H1 (cell line): ENCODE results near the gene B9D2. TPM values are rescaled to one million over a fixed set of nuclear protein-coding genes. Genes with fewer than 3 reads are reported as not detected.

ENCODE experiments used
- CTCF ChIA-PET: fragments of 300-600 bp; sonication (Branson Sonifier 250); formaldehyde crosslinking; loops from one replicate; lab custom pipeline; 2021; ENCODE audit not compliant: partially characterized antibody; lab: Charles Lee
- POLR2A ChIA-PET: fragments of 300-600 bp; sonication (Branson Sonifier 250); formaldehyde crosslinking; loops from one replicate; lab custom pipeline; 2021; ENCODE audit warnings: inconsistent platforms; ENCODE audit not compliant: partially characterized antibody; lab: Charles Lee
- DNase-seq, 2 experiments: peaks; one replicate each; pipeline versions ENCODE4 v3.0.0 to v3.0.0-alpha.2; 2010 to 2022; ENCODE audit warnings: low spot score in 2 of 2, low read depth in 1 of 2, mixed read lengths in 1 of 2
- FAIRE-seq: peaks from 2 replicates; lab custom pipeline; 2011; peaks lifted over from hg19 to GRCh38; lab: Jason Lieb, UNC
- H2AFZ ChIP-seq: 2 replicates; pipeline ENCODE4 v1.8.1; 2012; ENCODE audit warnings: low read length, inconsistent platforms
- H2AK5ac ChIP-seq: 2 replicates; pipeline ENCODE4 v1.6.1; 2013; ENCODE audit warnings: low read depth, low read length
- H2BK120ac ChIP-seq: replicated peaks from 2 replicates; pipeline ENCODE3; 2013; ENCODE audit warnings: low read depth, low read length, inconsistent platforms
- H2BK12ac ChIP-seq: 2 replicates; pipeline ENCODE4 v1.6.1; 2013; ENCODE audit warnings: low read depth, low read length
- H2BK15ac ChIP-seq: 2 replicates; pipeline ENCODE4 v1.6.1; 2013; ENCODE audit warnings: low read length
- H2BK20ac ChIP-seq: 2 replicates; pipeline ENCODE4 v1.6.1; 2013; ENCODE audit warnings: low read length
- H2BK5ac ChIP-seq: 2 replicates; pipeline ENCODE4 v1.6.1; 2013; ENCODE audit warnings: low read depth, low read length
- H3K14ac ChIP-seq: 2 replicates; pipeline ENCODE4 v1.6.1; 2013; ENCODE audit warnings: inconsistent platforms; ENCODE audit not compliant: insufficient read length
- H3K18ac ChIP-seq: 2 replicates; pipeline ENCODE4 v1.6.1; 2013; ENCODE audit warnings: low read length; ENCODE audit errors: extremely low read depth
- H3K23ac ChIP-seq: 2 replicates; pipeline ENCODE4 v1.6.1; 2013; ENCODE audit warnings: inconsistent platforms; ENCODE audit not compliant: insufficient read length
- H3K23me2 ChIP-seq: 2 replicates; pipeline ENCODE4 v1.6.1; 2013; ENCODE audit warnings: low read depth, low read length
- H3K27ac ChIP-seq: 2 replicates; pipeline ENCODE4 v1.6.1; 2011; ENCODE audit warnings: low read depth, low read length, inconsistent platforms
- H3K27me3 ChIP-seq, 4 experiments: replicated peaks in 1 of 4; 1 replicate in 1 of 4; 2 replicates in 3 of 4; pipeline versions ENCODE4 v1.6.1 to v1.8.1; 2011 to 2013; ENCODE audit warnings: low read length in 3 of 4, mild to moderate bottlenecking in 3 of 4, inconsistent platforms in 2 of 4, mixed read lengths in 2 of 4, moderate library complexity in 1 of 4; ENCODE audit not compliant: control insufficient read depth in 3 of 4, insufficient read depth in 3 of 4; ENCODE audit errors: extremely low read depth in 1 of 4
- H3K36me3 ChIP-seq, 4 experiments: 2 replicates each; pipeline versions ENCODE4 v1.6.1 to v1.8.1; 2011 to 2013; ENCODE audit warnings: mild to moderate bottlenecking in 4 of 4, low read length in 3 of 4, moderate library complexity in 2 of 4, control low read depth in 1 of 4, inconsistent platforms in 1 of 4; ENCODE audit not compliant: insufficient read depth in 4 of 4, control insufficient read depth in 2 of 4
- H3K4ac ChIP-seq: replicated peaks from 2 replicates; pipeline ENCODE3; 2013; ENCODE audit warnings: low read length, low read depth, mixed read lengths, inconsistent platforms; ENCODE audit not compliant: insufficient read length
- H3K4me1 ChIP-seq, 4 experiments: replicated peaks in 1 of 4; 1 replicate in 1 of 4; 2 replicates in 3 of 4; pipeline versions ENCODE4 v1.6.1 to v1.8.1; 2011 to 2013; ENCODE audit warnings: low read length in 3 of 4, inconsistent platforms in 2 of 4, mixed read lengths in 1 of 4; ENCODE audit not compliant: insufficient read depth in 4 of 4, control insufficient read depth in 3 of 4
- H3K4me2 ChIP-seq, 2 experiments: 2 replicates each; pipeline versions ENCODE4 v1.6.1 to v1.8.1; 2011 to 2013; ENCODE audit warnings: low read depth in 2 of 2, low read length in 2 of 2, control low read depth in 1 of 2, inconsistent platforms in 1 of 2, mild to moderate bottlenecking in 1 of 2; ENCODE audit not compliant: insufficient read depth in 1 of 2
- H3K4me3 ChIP-seq, 4 experiments: fragments of 200-600, 300-600 bp in 1 of 4; sonication (generic), shearing (Covaris generic), sonication (Bioruptor Twin) in 1 of 4; 2 replicates each; pipeline versions ENCODE4 v1.5.1 to v1.8.1; 2011 to 2016; ENCODE audit warnings: low read length in 4 of 4, low read depth in 3 of 4, control low read depth in 2 of 4, inconsistent platforms in 2 of 4, mild to moderate bottlenecking in 2 of 4, mixed read lengths in 1 of 4, moderate library complexity in 1 of 4; ENCODE audit not compliant: insufficient read depth in 2 of 4; ENCODE audit errors: extremely low read depth in 1 of 4
- H3K56ac ChIP-seq: replicated peaks from 2 replicates; pipeline ENCODE3; 2013; ENCODE audit warnings: low read depth, mild to moderate bottlenecking, mixed read lengths, low read length, inconsistent platforms; ENCODE audit not compliant: insufficient read length
- H3K79me1 ChIP-seq: 2 replicates; pipeline ENCODE4 v1.6.1; 2013; ENCODE audit warnings: low read depth, low read length, control low read depth
- H3K79me2 ChIP-seq, 2 experiments: 2 replicates each; pipeline versions ENCODE4 v1.6.1 to v1.8.1; 2012 to 2013; ENCODE audit warnings: low read length in 2 of 2, mild to moderate bottlenecking in 2 of 2, inconsistent platforms in 1 of 2; ENCODE audit not compliant: insufficient read depth in 2 of 2, control insufficient read depth in 1 of 2
- H3K9ac ChIP-seq, 4 experiments: replicated peaks in 1 of 4; 1 replicate in 1 of 4; 2 replicates in 3 of 4; pipeline versions ENCODE4 v1.6.1 to v1.8.1; 2011 to 2013; ENCODE audit warnings: low read depth in 3 of 4, low read length in 3 of 4, control low read depth in 2 of 4, mild to moderate bottlenecking in 2 of 4, moderate library complexity in 2 of 4, inconsistent platforms in 1 of 4; ENCODE audit errors: extremely low read depth in 1 of 4
- H3K9me3 ChIP-seq, 2 experiments: 2 replicates each; pipeline versions ENCODE4 v1.6.1 to v1.8.1; 2012 to 2013; ENCODE audit warnings: mild to moderate bottlenecking in 2 of 2, moderate library complexity in 2 of 2, control low read depth in 1 of 2, inconsistent platforms in 1 of 2, low read depth in 1 of 2, low read length in 1 of 2, mixed read lengths in 1 of 2; ENCODE audit not compliant: insufficient read depth in 2 of 2
- H4K20me1 ChIP-seq, 2 experiments: replicated peaks in 1 of 2; 2 replicates each; pipeline versions ENCODE3 to v1.8.1; 2011 to 2013; ENCODE audit warnings: inconsistent platforms in 2 of 2, low read length in 2 of 2, mild to moderate bottlenecking in 1 of 2; ENCODE audit not compliant: insufficient read depth in 2 of 2, control insufficient read depth in 1 of 2
- H4K5ac ChIP-seq: 2 replicates; pipeline ENCODE4 v1.6.1; 2013; ENCODE audit warnings: low read length, low read depth, mixed read lengths, inconsistent platforms; ENCODE audit not compliant: insufficient read length
- H4K8ac ChIP-seq: 2 replicates; pipeline ENCODE4 v1.8.0; 2013; ENCODE audit warnings: mild to moderate bottlenecking, moderate library complexity, low read length, inconsistent platforms; ENCODE audit not compliant: insufficient read depth; ENCODE audit errors: extremely low read depth
- H4K91ac ChIP-seq: replicated peaks from 2 replicates; pipeline ENCODE3; 2013; ENCODE audit warnings: low read length, mixed read lengths, inconsistent platforms; ENCODE audit not compliant: insufficient read length
- CHD2 ChIP-seq: IDR thresholded peaks from 2 replicates; pipeline ENCODE4 v1.6.1; 2012; ENCODE audit warnings: low read length, improper control_type of control experiment
- CTCF ChIP-seq, 3 experiments: IDR thresholded peaks; 1 replicate in 2 of 3; 2 replicates in 1 of 3; pipeline versions ENCODE4 v1.5.1 to v1.6.1; 2011; ENCODE audit warnings: low read length in 3 of 3, mild to moderate bottlenecking in 3 of 3, inconsistent platforms in 2 of 3, low read depth in 1 of 3, moderate library complexity in 1 of 3; ENCODE audit not compliant: insufficient read depth in 1 of 3; ENCODE audit errors: control extremely low read depth in 1 of 3
- EP300 ChIP-seq, 2 experiments: IDR thresholded peaks; 1 replicate in 1 of 2; 2 replicates in 1 of 2; pipeline ENCODE4 v1.6.1; 2011 to 2012; ENCODE audit warnings: low read depth in 2 of 2, low read length in 2 of 2, mild to moderate bottlenecking in 2 of 2, borderline replicate concordance in 1 of 2, inconsistent platforms in 1 of 2, moderate library complexity in 1 of 2
- RBBP5 ChIP-seq: IDR thresholded peaks from 2 replicates; pipeline ENCODE4 v1.7.1; 2012; ENCODE audit warnings: low read depth, mild to moderate bottlenecking, inconsistent platforms, low read length, moderate library complexity, borderline replicate concordance
- SIX5 ChIP-seq: IDR thresholded peaks from 2 replicates; pipeline ENCODE4 v1.6.1; 2011; ENCODE audit warnings: mild to moderate bottlenecking, low read depth, low read length
- WGBS, 2 experiments: shearing (Covaris generic) in 1 of 2; methylation state at CpG; one replicate each; pipeline versions ENCODE4 v1.1.6 to v1.1.7; 2013 to 2015; ENCODE audit warnings: low lambda C conversion rate in 2 of 2, mixed read lengths in 2 of 2, inconsistent platforms in 1 of 2, low coverage in 1 of 2, missing lambda C conversion rate in 1 of 2; ENCODE audit not compliant: insufficient replicate concordance in 2 of 2, insufficient coverage in 1 of 2, insufficient read length in 1 of 2; ENCODE audit errors: extremely low coverage in 1 of 2, missing lambda C conversion rate in 1 of 2; 5-methylcytosine and 5-hydroxymethylcytosine counted together
- polyA plus RNA-seq, 7 experiments: library from polyadenylated mRNA; depleted of rRNA in 3 of 7; stranded (reverse) in 5 of 7; unstranded in 2 of 7; fragments of >200 nt in 5 of 7; fragments of 200-250 nt in 2 of 7; gene quantifications; 1 replicate in 5 of 7; 2 replicates in 1 of 7; 4 replicates in 1 of 7; pipeline versions ENCODE4 v1.2.1 to v1.2.3, GENCODE V29; 2011 to 2013; ENCODE audit warnings: missing spikeins in 2 of 7, mixed read lengths in 2 of 7
- total RNA-seq: library from RNA; stranded (reverse); fragmentation: NEBNext Ultra II Directional; extraction: Animal tissue kit (Norgen Biotek cat#: 25700); gene quantifications from 2 replicates; pipeline ENCODE4 v1.2.1, GENCODE V29; 2021

B9D2 gene
- total and polyA plus RNA-seq, 2 of the 8 experiments (the other 6 are each of a cell fraction or from before 2014, with no cell fraction given), result 4.9 to 6.3 TPM

GRCh38 chr19:41322451-41322850 is 41.5 kb downstream of the B9D2 start:
- H4K8ac ChIP-seq, result no peak overlapping the region
- no peak for TF ChIP-seq CHD2
- no peak for TF ChIP-seq SIX5
- no peak for TF ChIP-seq RBBP5
- TF ChIP-seq EP300 (IDR thresholded peaks at IDR 0.05; ENCODE audit: borderline replicate concordance in 1 of 2, low read depth in 2 of 2, low read length in 2 of 2), result no peak
- no peak for TF ChIP-seq CTCF (IDR thresholded peaks at IDR 0.05; ENCODE audit: control extremely low read depth in 1 of 3, insufficient read depth in 1 of 3, low read depth in 1 of 3, low read length in 3 of 3)
- ChIA-PET POLR2A (interaction anchor here (0.5 to 12.6 kb wide), 7 partner anchors 14 to 143 kb away, joined by 3 to 137 read pairs (median 4); partner anchors contain the start of gene CCDC97), CTCF (interaction anchor here (0.6 to 2.5 kb wide), 18 partner anchors 9 to 104 kb away, joined by 3 to 15 read pairs (median 4); partner anchors contain the start of genes AXL, B9D2 and TGFB1)
- H3K14ac ChIP-seq, result no peak overlapping the region
- H3K18ac ChIP-seq, result no peak overlapping the region
- H3K36me3 ChIP-seq, result peaks cover 5 to 17% (median 9%) of the 10 kb centered on the region in 4 experiments; a peak in 6 of 8 replicates
- no peak overlapping the region for H2BK120ac ChIP-seq
- no peak overlapping the region for H2BK5ac ChIP-seq
- H4K20me1 ChIP-seq, result peaks cover 3 to 19% of the 10 kb centered on the region in 2 experiments
- no peak for FAIRE-seq
- H2AFZ ChIP-seq, result no peak overlapping the region
- no peak overlapping the region for H2BK20ac ChIP-seq
- no peaks in the 10 kb centered on the region; the same call in 1 of the 2 replicates for H3K79me1 ChIP-seq
- H3K23ac ChIP-seq, result no peak overlapping the region
- peak overlapping the region; percentile 31; the same call in 1 of the 2 replicates for H2BK15ac ChIP-seq
- no peak overlapping the region for H3K4me3 ChIP-seq
- no peak overlapping the region for H3K4ac ChIP-seq
- H3K4me1 ChIP-seq, result peaks cover 15 to 32% (median 17%) of the 10 kb centered on the region in 4 experiments
- 95% methylated on average over 10 of the region's 11 CpGs; no CpG with 5 or more reads in 1 of the 2 experiments for WGBS, 2 experiments
- peak overlapping the region; percentile 17; the same call in 1 of the 2 replicates for H3K27ac ChIP-seq
- peaks cover 17% of the 10 kb centered on the region for H3K23me2 ChIP-seq
- 0 out of 2 replicates have a peak overlapping the region, but pooled peaks have one; percentile 4 for H2BK12ac ChIP-seq
- no peak for DNase-seq
- H3K4me2 ChIP-seq, result no peak overlapping the region
- no peak overlapping the region for H4K5ac ChIP-seq
- no peak overlapping the region for H3K9ac ChIP-seq
- H3K9me3 ChIP-seq, result no peaks in the 10 kb centered on the region
- no peak overlapping the region for H3K56ac ChIP-seq
- no peak overlapping the region for H4K91ac ChIP-seq
- H3K27me3 ChIP-seq, result peaks cover 0 to 6% (median 0%) of the 10 kb centered on the region in 4 experiments; a peak in 2 of 7 replicates
- no peaks in the 10 kb centered on the region for H3K79me2 ChIP-seq
- no peak overlapping the region for H2AK5ac ChIP-seq
